T47D (cell line): ENCODE results near the gene SYCP3.

Source experiments
- DNase-seq, 2 experiments: peaks; one replicate each; pipeline versions ENCODE4 v3.0.0 to v3.0.0-alpha.2; 2011 to 2012; ENCODE audit warnings: low read depth in 1 of 2, low spot score in 1 of 2
- JUND ChIP-seq: IDR thresholded peaks from 2 replicates; pipeline ENCODE4 v1.6.1; 2012; ENCODE audit warnings: low read depth
- in situ Hi-C: cut with HindIII; loops from 2 replicates; pipeline ENCODE4 v1.10.0; 2016; ENCODE audit warnings: low sequenced_read_pairs, low pct_unique_long_range_greater_than_20kb

SYCP3 gene

GRCh38 chr12:101722392-101722791, 16.9 kb downstream of the SYCP3 start:
- in situ Hi-C loops: no loop called here
- no peak for DNase-seq
- TF ChIP-seq JUND: no peak

GRCh38 chr12:101720118-101720517, 19.1 kb downstream of the SYCP3 start:
- no peak for DNase-seq
- no peak for TF ChIP-seq JUND
- in situ Hi-C loops: no loop called here

DNA sequence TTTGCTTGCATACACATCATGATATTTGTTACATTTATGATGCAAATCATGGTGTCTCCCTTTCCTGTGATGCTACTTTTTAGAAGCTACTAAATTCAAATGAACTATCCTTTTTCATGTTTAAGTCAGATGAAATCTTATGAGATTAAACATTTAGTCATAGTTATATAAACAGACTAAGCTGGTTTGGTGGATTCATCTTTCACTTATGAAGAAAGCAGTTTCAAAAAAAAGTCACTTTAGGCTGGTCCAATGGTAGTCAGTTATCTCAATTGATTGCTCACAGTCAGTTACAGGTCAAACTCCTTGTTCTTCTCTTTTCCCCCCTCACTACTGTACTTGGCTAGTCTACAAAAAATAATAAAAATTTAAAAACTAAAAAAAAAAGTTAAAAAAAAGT, 19.7 kb downstream of the SYCP3 start:
- in situ Hi-C loops: no loop called here
- TF ChIP-seq JUND: no peak
- peak in 1 of 2 experiments; percentile 18 for DNase-seq

GRCh38 chr12:101714877-101715444, 24.3 kb downstream of the SYCP3 start:
- in situ Hi-C loops: no loop called here
- no peak for TF ChIP-seq JUND
- DNase-seq: no peak

GRCh38 chr12:101713930-101714329, 25.3 kb downstream of the SYCP3 start:
- peak; percentile 66; the same call in 1 of the 2 replicates for TF ChIP-seq JUND
- peak; percentile 43 to 72 for DNase-seq
- in situ Hi-C loops: no loop called here

GRCh38 chr12:101713059-101713682, 26.1 kb downstream of the SYCP3 start:
- in situ Hi-C loops: no loop called here
- no peak for TF ChIP-seq JUND
- peak in 1 of 2 experiments; percentile 30 for DNase-seq

DNA sequence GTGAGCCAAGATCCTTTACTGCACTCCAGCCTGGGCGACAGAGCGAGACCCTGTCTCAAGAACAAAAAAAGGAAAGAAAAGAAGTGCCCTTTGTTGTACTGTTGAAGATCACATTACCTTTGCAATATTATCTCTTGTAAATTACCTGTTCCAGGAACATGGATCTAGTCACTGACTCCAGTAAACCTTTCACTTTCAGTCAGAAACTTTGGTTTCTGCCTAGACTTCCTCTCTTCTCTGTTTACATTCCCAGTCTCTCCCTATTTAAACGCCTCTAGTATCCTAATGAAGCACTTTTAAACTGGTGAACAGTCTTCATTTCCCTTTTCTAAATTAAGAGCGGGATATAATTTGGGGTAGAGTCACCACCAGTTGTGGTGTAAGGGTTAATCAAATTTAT, 29.0 kb downstream of the SYCP3 start:
- TF ChIP-seq JUND: no peak
- in situ Hi-C loops: no loop called here
- DNase-seq: no peak

GRCh38 chr12:101707131-101707782, 32.0 kb downstream of the SYCP3 start:
- DNase-seq: no peak
- in situ Hi-C loops: no loop called here
- TF ChIP-seq JUND: no peak

DNA sequence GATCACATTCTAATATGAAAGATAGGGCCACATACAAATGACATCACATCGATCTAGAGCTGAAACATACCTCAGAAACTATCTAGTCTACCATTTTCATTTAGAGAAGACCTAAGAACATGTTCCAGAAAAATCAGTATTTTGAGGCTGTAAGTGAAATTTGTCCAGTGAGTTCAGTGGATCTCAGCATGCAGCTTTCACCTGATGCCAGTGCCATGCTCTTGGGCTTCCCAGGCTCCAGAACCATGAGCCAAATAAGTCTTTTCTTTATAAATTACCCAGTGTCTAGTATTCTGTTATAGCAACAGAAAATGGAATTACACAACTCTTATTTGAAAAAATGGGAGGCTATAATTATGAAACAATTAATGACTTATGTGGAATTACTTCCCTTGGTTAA, 32.9 kb downstream of the SYCP3 start:
- TF ChIP-seq JUND: no peak
- no peak for DNase-seq
- in situ Hi-C loops: no loop called here

DNA sequence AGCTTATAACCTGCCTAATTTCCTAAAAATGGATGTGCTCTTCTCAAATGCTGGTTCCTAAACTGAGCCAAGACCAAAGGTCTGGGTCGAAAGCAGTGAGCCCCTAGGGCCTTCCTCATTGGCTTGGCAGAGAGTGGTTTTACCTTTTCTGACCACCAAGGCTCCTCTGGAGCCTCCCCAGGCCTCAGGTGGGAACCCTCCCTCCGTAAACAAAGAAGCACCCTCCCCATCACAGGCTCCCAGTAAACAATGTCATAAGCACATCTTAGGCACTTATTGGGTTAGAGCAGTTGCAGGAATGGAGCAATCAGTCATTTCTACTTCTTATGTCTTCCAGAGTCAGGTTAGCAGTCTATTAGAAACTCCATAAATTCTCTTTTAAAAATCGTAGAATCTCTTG, 35.8 kb downstream of the SYCP3 start:
- peak in 1 of 2 experiments; percentile 9 for DNase-seq
- in situ Hi-C loops: no loop called here
- no peak for TF ChIP-seq JUND

- no peak for TF ChIP-seq JUND
- in situ Hi-C loops: no loop called here
- DNase-seq: no peak
Measured at GRCh38 chr12:101700299-101700820, 38.9 kb downstream of the SYCP3 start.

DNA sequence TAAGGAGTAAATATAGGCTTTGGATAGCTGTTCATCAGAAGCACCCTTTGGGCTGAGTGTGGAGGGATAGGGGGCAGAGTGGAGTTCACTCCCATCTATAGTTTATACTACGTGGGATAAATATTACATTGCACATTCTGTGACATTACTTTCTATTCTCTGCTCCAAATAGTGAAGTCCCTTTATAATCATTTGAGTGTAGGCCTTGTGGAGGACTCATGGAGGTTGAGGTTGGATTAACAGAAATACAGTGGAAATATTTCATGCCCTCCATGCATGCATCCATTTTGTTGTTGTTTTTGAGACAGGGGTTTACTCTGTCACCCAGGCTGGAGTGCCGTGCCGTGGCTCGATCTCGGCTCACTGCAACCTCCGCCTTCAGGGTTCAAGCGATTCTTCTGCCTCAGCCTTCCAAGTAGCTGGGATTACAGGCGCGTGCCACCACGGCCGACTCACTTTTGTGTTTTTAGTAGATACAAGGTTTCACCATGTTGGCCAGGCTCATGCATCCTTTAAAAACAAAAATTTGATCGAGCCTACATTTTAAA, 40.4 kb downstream of the SYCP3 start:
- in situ Hi-C loops: no loop called here
- DNase-seq: peak in 1 of 2 experiments; percentile 13
- TF ChIP-seq JUND: peak; percentile 6; the same call in 1 of the 2 replicates
